Occipital lobe (tissue), 2 donors: ENCODE data around the gene HEG1. TPM values are rescaled to one million over a fixed set of nuclear protein-coding genes. Genes with fewer than 3 reads are reported as not detected.
A peak's percentile ranks its signal among the peaks of the same experiment; 100 is the strongest.

ENCODE experiments used
- DNase-seq: peaks from one replicate; lab custom pipeline; 2025; lab: John Stamatoyannopoulos, UW
- total RNA-seq: library from RNA; depleted of rRNA; stranded (reverse); fragments of >200 nt; gene quantifications from one replicate; pipeline ENCODE4 v1.2.3, GENCODE V29; 2014

The HEG1 gene
- total RNA-seq, 1 donor from 2014 or later: 6.6 TPM

GRCh38 chr3:125014570-125015179, 41.1 kb downstream of the HEG1 start:
- no peak for DNase-seq

GRCh38 chr3:125013095-125013494, 42.7 kb downstream of the HEG1 start:
- DNase-seq: no peak

- no peak for DNase-seq
Observed at GRCh38 chr3:125011941-125012340, 43.9 kb downstream of the HEG1 start.

GRCh38 chr3:125010393-125010792, 45.4 kb downstream of the HEG1 start:
- no peak for DNase-seq

- DNase-seq: no peak
Observed at GRCh38 chr3:125008766-125009165, 47.0 kb downstream of the HEG1 start.

GRCh38 chr3:125006291-125006731, 49.5 kb downstream of the HEG1 start:
- DNase-seq: no peak

- no peak for DNase-seq
Observed at GRCh38 chr3:125005676-125006075, 50.1 kb downstream of the HEG1 start.

GRCh38 chr3:125005222-125005621, 50.6 kb downstream of the HEG1 start:
- no peak for DNase-seq

GRCh38 chr3:125003859-125004595, 51.8 kb downstream of the HEG1 start:
- no peak for DNase-seq

GRCh38 chr3:125003369-125003853, 52.4 kb downstream of the HEG1 start:
- DNase-seq: no peak

- no peak for DNase-seq
Observed at GRCh38 chr3:125002414-125003368, 53.1 kb downstream of the HEG1 start.

GRCh38 chr3:125001557-125002413, 54.0 kb downstream of the HEG1 start:
- DNase-seq: no peak

GRCh38 chr3:125000661-125001060, 55.1 kb downstream of the HEG1 start:
- no peak for DNase-seq

GRCh38 chr3:124999897-125000435, 55.8 kb downstream of the HEG1 start:
- DNase-seq: no peak

GRCh38 chr3:124999317-124999716, 56.5 kb downstream of the HEG1 start:
- DNase-seq: no peak

GRCh38 chr3:124998247-124998630, 57.6 kb downstream of the HEG1 start:
- no peak for DNase-seq

GRCh38 chr3:124997303-124998246, 58.2 kb downstream of the HEG1 start:
- DNase-seq: no peak

GRCh38 chr3:124995460-124995994, 60.3 kb downstream of the HEG1 start:
- peak; percentile 69 for DNase-seq

- DNase-seq: no peak
Observed at GRCh38 chr3:124993466-124993865, 62.3 kb downstream of the HEG1 start.
